ENCODE measurements around the gene HRC.

DNA sequence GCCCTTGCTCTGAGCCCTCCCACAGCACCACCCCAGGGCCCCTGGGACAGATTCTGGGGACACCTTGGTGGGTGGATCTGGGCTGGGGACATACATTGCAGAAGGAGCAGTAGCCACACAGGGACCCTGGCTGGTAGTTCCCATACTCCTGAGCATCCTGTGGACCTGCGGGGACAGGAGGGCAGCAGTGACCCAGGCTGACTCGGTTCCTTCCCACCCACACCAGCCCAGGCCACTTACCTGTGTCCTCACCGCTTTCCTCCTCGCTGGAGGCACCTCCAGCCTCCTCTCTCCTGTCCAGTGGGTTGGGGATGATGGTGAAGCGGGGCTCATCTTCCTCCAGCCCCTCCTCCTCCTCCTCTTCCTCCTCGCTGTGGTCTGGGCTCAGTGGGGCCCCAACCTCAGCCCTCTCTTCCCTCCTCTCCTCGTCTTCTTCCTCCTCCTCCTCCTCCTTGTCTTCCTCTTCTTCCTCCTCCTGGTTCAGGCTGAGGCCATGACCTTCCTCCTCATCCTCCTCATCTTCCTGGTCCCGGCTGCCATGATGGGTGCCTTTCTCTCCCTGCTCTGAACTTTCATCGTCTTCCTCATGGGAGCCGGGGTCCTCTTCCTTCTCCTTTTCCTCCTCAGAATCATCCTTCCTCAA, 1.9 kb downstream of the HRC start:
- TF ChIP-seq USF2 (IDR thresholded peaks at IDR 0.05; ENCODE audit: borderline replicate concordance, low read depth, low read length) (no peak), EP300 (IDR thresholded peaks at IDR 0.05; ENCODE audit: borderline replicate concordance in 1 of 2, low read depth in 1 of 2, low read length in 1 of 2) (no peak), RXRA (IDR thresholded peaks at IDR 0.05; ENCODE audit: borderline replicate concordance, low read depth) (no peak), SMC3 (IDR thresholded peaks at IDR 0.05; ENCODE audit: low read depth, low read length) (no peak), CTCF (IDR thresholded peaks at IDR 0.05) (no peak), RAD21 (IDR thresholded peaks at IDR 0.05; ENCODE audit: low read length) (no peak), EZH2phosphoT487 (IDR thresholded peaks at IDR 0.05; ENCODE audit: borderline replicate concordance, low read depth) (no peak), RCOR1 (IDR thresholded peaks at IDR 0.05; ENCODE audit: low read length) (no peak), FOXM1 (IDR thresholded peaks at IDR 0.05; ENCODE audit: low read depth) (no peak), JUND (IDR thresholded peaks at IDR 0.05) (no peak), POLR2AphosphoS5 (IDR thresholded peaks at IDR 0.05; ENCODE audit: low read depth, low read length) (no peak), REST (IDR thresholded peaks at IDR 0.05; ENCODE audit: low read depth, low read length) (no peak)
- TF ChIP-seq, protein P1, sequence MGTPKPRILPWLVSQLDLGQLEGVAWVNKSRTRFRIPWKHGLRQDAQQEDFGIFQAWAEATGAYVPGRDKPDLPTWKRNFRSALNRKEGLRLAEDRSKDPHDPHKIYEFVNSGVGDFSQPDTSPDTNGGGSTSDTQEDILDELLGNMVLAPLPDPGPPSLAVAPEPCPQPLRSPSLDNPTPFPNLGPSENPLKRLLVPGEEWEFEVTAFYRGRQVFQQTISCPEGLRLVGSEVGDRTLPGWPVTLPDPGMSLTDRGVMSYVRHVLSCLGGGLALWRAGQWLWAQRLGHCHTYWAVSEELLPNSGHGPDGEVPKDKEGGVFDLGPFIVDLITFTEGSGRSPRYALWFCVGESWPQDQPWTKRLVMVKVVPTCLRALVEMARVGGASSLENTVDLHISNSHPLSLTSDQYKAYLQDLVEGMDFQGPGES (IDR thresholded peaks at IDR 0.05; ENCODE audit: low read depth, low read length), result no peak
